NCI-H2196 (cell line): Measurements from ENCODE around the gene PLPPR3.

Source experiments
- DNase-seq: peaks from one replicate; lab custom pipeline; 2025; ENCODE audit not compliant: unreplicated experiment; lab: John Stamatoyannopoulos, UW

The PLPPR3 gene

DNA sequence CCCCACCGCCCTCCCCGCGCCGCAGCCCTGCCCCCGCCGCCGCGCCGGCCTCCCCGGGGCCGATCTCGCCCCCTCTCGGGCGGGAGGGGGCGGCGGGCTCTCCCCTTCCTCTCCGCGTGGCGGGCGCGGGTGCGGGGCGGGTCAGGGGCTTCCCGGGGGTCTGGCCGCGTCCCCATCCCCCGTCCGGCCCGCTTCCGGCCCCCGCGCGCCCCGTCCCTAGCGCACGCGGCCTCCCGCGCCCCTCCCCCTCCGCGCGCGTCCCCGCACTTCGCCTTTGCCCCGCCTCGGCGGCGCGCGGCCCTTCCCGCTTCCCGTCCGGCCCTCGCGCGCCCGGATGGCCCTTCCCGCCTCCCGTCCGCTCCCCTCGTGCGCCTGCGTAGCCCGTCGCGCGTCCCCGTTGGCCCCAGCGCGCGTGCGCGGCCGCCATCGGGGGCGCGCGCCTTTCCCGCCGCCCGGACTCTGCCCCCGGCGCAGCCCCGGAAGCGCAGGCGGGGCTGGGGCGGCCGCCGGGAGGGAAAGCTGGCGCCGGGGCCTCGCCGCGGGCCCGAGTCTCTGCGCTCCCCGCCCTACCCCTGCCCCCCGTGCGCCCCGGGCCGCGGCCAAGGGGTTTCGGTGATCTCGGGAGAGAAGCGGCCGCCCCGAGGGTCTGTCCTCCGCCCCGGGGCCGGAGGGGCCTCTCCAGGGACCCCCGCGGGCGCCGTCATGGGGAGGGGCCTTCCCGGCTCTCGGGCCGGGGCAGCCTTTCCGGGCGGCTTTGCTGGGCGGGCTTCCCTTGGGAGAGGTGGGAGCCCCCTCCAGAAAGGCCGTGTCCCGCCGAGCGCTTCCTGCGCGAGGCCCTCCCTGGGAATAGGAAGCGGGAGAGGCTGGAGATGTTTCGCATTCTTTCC is 24.0 kb downstream of the PLPPR3 start:
- DNase-seq = peak; percentile 97

DNA sequence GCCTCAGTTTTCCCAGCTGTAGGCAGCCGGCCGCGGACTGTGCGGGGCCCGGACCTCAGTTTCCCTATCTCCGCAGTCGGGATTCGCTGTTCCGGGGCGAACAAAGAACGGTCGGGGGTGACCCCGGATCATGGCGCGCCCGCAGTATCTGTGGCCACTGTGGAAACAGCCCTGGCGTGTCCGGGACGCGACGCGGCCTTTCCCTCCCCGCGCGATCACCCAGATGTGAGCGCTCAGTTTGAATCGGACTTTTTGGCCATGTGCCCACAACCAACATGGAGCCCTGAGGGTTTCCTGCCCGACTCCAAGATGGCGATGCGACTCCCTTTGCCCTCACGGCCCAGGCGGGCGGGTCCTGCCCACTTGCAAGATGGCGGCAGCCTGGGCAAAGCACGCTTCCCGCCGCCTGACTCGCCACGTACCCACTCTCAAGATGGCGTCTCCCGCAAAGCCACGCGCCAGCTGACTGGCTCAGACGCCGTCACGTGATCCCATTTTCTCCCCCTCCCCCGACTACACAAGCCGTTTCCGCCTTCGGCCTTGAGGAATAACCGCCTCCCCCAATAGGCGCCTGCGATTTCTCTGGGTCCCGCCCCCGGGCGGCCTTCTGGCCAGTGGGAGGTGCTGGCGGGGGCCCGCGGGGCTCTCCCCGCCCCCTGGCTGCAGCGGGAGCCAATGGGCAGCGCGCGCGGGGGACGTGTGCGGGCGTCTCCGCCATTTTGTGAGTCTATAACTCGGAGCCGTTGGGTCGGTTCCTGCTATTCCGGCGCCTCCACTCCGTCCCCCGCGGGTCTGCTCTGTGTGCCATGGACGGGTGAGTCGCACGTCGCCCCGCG is 24.8 kb downstream of the PLPPR3 start, which contains the start of gene PTBP1:
PTBP1 (plus strand) TSS at position 761 of the 836 bp plus-strand sequence; CDS start at position 807, 46 bp downstream.
- DNase-seq = peak; percentile 100

DNA sequence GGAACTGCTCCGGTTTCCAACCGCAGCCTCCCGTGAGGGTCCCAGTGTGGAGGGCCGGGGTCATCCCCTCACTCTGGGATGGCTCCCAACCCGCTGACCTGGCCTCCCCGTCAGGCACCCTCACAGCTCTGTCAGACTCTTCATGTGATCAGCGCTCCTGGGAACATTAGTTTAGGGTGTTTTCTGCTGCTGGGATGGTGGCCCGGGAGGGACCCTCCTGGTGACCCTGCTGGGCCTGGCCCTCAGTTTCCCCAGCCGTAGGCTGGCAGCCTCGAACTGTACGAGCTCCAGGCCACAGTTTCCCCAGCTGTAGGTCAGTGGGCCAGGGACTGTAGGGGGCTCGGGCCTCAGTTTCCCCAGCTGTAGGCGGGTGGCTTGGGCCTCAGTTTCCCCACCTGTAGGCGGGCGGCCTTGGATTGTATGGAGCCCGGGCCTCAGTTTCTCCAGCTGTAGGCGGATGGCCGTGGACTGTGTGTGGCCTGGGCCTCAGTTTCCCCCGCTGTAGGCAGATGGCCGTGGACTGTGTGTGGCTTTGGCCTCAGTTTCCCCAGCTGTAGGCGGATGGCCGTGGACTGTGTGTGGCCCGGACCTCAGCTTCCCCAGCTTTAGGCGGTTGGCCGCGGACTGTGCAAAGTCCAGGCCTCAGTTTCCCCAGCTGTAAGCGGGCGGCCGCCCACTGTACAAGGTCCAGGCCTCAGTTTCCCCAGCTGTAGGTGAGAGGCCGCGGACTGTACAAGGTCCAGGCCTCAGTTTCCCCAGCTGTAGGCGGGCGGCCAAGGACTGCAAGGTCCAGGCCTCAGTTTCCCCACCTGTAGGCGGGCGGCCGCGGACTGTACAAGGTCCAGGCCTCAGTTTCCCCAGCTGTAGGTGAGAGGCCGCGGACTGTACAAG is 25.8 kb downstream of the PLPPR3 start:
- no peak for DNase-seq

DNA sequence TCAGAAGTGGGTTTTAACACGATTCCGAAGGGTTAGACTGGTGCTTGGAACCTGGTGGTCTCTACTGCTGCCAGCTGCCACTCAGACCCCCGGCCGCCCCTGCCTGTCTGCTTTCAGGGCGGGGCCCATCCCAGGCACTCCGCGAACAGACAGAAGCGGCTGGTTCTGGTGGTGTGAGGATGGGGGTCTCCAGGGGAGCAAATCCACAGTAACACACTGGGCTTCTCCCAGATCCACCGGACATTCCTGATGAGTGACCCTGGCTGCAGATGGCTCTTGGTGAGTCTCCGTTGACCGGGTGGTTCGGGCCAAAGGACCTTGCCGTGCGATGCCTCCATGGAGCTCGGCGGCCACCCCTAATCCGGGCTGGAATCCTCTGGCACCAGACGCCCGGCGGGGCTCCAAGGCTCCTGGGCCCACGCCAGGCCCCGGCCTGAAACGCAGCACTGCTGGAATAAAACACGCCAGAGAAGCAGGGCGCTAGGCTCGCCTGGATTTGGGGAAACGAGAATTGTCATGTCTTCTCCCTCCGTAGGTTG is 26.6 kb downstream of the PLPPR3 start:
- DNase-seq = no peak

DNA sequence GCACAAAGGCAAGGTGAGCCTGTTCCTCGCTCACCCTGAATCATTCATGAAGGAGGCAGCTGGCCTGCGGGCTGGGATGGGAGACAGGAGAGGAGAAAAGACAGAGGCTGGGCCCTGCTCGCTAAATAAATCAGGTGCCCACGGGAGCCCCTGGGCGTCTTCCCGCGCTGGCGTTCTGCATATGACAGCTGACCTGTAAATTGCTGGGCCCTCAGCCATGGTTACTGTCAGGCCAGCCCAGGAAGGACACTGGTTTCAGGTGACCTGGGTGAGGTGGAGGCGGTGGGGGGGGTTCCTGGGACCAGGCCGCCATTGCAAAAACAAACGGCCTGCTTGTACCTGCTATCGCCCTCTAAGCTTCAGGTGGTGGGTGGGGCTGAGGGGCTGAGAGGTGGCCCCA is 27.9 kb downstream of the PLPPR3 start:
- DNase-seq = no peak

DNA sequence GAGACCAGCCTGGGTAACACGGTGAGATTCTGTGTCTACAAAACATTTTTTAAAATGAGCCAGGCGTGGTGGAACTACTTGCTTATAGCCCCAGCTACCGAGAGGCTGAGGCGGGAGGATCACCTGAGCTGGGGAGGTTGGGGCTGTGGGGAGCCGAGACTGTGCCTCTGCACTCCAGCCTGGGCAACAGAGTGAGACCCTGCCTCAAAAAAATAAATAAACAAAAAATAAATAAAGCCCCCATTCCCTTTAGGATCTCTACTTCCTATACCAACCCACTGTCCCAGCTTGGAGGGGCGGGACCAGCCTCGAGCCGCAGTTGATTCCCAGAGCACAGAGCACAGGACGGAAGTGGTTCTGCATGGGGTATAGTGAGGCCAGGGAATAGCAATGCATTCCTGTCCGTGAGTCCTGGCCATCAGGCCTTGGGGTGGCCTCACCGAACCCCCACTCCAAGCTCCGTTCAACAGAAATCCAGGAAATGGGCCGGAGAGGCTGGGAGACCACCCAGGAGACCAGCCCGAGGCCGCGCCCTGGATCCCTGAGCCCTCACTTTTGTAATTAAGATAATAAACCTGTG is 29.4 kb downstream of the PLPPR3 start:
- no peak for DNase-seq

DNA sequence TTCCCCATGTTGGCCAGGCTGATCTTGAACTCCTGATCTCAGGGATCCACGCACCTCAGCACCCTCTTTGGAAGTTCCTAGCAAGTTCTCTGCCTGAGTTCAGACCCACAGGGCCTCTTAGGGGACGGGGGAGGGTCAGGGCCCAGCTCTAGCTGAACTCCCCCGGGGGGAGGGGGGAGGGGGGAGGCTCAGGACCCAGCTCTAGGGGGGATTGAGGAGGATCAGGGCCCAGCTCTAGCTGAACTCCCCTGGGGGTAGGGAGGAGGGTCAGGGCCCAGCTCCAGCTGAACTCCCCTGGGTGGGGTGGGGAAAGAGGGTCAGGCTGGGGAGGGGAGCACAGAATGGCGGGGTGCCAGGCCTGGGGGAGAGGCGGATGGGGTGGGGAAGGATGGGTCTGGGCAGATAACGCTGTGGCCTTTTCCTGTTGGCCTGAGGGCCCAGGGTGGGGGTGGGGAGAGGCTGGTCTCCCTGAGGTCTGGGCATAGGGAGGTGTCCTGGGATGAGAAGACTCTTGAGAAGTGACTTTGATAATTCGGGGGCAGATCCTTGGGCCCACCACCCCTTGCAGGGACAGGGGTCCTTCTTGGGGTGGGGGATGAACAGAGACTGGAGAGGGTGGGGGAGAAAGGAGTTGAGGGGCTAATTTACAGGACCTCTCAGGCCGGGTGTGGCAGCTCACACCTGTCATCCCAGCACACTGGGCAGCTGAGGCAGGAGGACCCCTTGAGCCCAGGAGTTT is 30.0 kb downstream of the PLPPR3 start:
- DNase-seq = no peak

DNA sequence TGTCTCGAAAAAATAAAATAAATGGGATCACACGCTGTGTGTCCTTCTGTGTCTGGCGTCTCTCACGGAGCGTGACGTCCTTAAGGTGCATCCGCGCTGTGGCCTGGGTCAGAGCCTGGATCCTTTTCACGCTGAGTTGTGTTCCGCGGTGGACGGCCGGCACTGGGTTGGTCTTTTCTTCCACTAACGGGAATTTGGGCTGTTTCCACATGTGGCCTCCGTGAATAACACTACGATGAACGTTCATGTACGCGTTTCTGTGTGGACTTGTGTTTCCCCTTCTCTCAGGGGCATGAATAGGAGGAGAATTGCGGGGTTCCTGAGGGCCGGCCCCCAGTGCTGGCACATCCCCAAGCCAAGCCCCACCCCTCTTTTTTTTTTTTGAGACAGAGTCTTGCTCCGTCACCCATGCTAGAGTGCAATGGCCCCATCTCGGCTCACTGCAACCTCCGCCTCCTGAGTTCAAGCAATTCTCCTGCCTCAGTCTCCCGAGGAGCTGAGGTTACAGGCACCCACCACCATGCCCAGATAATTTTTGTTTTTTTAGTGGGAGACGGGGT is 30.7 kb downstream of the PLPPR3 start:
- no peak for DNase-seq

DNA sequence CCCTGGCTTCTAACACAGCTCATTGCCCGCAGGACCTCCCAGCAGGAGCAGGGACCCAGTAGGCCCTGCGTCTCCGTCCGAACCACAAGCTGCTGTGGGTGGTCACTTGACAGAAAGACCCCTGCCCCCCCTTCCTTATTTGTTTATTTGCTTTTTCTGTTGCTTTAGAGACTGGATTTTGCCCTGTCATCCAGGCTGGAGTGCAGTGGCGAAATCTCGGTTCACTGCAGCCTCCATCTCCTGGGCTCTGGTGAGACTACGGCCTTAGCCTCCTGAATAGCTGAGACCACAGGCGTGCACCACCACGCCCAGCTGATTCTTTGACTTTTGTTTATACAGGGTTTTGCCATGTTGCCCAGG is 32.1 kb downstream of the PLPPR3 start:
- DNase-seq = no peak

DNA sequence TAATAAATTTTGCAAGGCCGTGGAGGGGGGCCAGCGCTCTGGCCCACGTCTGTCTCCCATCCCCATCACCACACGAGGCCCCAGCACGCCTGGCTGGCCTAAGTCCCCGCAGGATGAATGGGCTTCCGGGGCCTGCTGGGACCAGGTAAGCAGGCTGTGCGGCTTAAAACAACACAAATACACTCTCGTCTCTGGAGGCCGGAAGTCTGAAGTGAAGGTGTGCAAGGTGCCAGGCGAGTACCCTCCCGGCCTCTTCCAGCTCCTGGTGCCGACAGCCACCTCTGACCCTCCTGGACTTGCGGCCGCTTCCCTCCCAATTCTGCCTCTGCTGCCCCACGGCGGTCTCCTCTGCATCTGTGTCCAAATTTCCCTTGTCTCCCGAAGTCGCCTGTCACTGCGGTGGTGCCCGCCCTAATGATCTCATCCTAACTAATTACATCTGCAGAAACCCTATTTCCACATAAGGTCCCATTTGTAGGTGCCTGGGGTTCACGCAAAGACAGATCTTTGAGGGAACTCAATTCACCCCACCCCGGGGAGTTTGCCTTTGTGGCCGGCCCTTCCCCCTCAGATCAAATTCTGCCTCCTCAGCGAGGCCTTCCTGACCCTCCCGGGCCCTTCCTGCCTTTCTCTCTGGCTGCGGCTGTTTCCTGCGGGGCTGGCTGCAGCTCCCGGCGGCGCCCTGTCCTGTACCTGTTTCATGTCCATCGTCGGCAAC is 32.6 kb downstream of the PLPPR3 start:
- DNase-seq = no peak

DNA sequence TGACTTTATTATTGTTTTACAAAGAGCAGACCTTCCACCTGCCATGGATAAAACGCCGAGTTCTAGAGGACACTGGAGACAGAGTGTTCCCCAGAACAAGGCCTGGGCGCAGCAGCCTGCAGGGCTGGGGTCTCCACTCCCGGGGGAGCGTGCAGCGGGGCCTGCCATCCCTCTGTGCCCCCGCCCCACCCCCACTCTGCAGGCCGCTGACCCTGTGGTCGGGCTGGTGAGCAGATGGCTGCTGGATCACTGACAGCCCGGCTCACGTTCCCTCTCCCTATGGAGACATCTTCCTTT is 33.1 kb downstream of the PLPPR3 start:
- DNase-seq = no peak

DNA sequence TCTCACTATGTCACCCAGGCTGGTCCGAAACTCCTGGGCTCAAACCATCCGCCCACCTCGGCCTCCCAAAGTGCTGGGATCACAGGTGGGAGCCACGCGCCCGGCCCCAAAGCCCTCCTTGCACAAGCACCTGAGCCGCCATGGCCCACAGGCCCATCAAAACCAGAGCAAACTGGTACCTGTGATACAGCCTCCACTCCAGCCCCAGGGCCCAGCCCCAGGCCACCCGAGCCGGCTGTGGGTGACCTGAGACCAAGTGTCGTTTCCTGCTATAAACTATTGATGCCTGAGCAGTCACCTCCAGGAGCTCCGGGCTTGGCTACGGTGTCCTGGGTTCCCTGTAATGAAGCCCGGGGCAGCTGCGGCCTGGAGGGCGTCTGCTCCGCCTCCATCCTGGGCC is 34.2 kb downstream of the PLPPR3 start:
- no peak for DNase-seq

DNA sequence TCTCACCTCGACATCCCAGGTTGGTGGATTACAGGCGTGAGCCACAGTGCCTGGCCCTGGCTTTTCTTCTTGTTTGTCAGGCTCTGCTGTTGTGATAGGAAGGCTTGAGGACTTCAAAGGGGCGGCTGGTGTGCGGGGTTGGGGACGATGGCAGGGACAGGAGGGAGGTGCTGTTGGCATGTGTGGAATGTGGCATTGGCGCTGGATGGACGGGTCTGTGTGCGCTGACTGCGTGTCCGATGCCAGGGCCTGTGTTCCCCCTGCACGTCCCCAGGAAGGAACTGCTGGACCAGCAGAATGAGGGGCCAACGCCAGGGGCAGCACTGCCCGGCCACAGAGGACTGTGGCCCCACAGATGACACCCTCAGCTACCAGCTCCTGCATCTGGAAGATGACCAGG is 37.2 kb downstream of the PLPPR3 start:
- DNase-seq = no peak

DNA sequence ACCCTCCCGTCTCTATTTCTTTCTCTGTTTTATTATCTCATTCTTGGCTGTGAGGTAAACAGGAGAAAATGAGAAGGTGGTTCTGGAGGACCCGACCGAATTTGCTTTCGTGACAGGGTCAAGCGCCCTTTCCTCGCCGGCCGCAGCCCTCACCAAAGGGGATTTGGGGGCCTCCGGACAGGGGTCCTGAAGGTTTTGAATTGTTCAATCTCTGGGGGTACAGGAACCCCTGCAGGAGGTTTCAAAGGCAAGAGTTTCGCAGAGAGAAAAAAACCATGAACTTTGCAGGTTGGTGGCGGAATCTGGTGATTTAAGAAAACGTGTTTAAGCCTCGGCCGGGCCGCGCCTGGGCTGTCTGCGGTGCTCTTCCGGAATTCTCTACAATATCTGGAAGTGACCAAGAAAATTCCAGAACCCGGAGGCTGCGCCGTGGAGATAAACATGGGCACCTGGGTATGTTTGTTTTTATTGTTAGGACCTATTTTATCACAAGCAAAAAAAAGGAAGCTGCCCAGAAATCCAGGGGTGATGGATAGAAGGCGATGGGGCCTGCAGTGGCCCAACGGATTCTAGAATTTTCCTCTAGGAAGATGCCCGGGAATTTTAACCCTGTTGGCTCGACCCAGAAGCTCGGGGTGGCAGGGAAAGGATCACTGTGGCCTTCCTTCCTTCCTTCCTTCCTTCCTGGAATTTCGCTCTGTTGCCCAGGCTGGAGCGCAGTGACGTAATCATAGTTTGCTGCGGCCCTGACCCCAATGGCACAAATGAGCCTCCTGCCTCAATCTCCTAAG is 38.7 kb downstream of the PLPPR3 start:
- no peak for DNase-seq

DNA sequence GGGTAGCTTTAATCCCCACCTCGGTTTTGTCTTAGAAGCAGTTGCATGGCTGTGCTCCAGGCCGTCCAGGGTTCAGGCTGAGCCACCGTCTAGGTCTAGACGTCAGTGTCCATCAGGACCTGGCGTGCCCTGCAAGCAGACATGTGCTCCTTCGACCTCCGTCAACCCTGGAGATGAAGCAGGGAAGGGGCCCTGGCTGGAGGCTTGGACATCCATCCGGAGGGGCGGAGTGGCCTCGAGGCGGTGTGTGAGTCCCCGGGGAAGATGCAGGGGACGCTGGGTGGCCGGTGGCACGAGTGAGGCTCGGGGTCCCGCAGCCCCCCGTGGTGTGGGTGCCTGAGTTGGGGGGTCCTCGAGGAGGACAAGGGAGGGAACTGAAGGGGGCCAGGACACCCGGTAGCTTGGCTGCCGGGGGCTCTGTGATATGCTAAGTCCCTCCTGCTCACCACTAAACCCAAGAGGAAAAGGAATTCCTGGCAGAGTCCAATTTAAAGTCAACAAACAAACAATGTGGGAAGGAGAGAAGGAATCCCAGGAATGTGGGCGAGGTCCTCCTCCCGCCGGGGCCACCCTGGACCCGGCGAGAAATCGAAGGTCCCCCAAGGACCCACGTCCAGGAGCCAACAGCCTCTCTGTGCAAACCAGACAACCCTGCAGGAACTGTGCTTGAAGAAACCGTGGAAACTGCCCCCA is 39.4 kb downstream of the PLPPR3 start:
- no peak for DNase-seq

DNA sequence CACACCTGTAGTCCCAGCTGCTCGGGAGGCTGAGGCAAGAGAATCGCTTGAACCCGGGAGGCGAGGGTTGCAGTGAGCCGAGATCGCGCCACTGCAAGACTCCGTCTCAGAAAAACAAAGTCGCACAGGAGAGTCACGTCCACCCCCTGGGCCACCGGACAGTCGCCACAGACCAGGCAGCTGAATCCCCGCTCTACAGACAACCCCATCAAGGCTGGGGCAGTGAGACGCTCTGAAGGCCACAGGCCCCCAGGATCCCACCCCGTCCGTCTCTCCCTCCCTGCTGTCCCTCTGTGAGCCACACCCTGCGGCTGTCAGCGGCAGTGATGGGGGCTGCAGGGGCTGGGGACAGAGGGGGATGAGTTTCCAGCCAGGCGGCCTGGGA is 40.0 kb downstream of the PLPPR3 start:
- DNase-seq = no peak

DNA sequence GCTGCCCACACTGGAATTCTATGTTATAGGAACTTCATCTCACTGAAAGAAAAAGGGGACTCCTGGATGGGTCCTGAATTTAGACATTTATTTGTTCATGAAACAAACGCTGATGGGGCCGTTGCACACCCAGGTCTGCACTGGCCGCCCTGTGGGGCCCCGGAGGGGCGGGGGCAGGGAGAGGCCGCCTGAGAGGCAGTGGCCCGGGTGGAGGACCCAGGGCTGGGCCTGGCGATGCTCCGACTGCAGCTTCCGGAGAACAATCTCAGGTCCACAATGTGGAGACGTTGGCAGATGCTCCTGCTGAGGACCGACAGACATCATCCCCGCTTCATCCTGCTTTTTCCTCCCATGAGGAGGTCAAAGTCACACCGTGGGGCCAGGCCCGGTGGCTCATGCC is 40.8 kb downstream of the PLPPR3 start:
- no peak for DNase-seq
